Melanocyte of skin (primary cell): Measurements from ENCODE around the gene BARX1. TPM values are rescaled to one million over a fixed set of nuclear protein-coding genes. Genes with fewer than 3 reads are reported as not detected.

Source experiments
- total RNA-seq, 2 donors: library from RNA; depleted of rRNA; stranded (reverse); fragments of >200 nt; gene quantifications; 2 replicates each; pipeline ENCODE4 v1.2.3, GENCODE V29; 2012

The BARX1 gene, protein sequence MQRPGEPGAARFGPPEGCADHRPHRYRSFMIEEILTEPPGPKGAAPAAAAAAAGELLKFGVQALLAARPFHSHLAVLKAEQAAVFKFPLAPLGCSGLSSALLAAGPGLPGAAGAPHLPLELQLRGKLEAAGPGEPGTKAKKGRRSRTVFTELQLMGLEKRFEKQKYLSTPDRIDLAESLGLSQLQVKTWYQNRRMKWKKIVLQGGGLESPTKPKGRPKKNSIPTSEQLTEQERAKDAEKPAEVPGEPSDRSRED
- not detected for total RNA-seq

DNA sequence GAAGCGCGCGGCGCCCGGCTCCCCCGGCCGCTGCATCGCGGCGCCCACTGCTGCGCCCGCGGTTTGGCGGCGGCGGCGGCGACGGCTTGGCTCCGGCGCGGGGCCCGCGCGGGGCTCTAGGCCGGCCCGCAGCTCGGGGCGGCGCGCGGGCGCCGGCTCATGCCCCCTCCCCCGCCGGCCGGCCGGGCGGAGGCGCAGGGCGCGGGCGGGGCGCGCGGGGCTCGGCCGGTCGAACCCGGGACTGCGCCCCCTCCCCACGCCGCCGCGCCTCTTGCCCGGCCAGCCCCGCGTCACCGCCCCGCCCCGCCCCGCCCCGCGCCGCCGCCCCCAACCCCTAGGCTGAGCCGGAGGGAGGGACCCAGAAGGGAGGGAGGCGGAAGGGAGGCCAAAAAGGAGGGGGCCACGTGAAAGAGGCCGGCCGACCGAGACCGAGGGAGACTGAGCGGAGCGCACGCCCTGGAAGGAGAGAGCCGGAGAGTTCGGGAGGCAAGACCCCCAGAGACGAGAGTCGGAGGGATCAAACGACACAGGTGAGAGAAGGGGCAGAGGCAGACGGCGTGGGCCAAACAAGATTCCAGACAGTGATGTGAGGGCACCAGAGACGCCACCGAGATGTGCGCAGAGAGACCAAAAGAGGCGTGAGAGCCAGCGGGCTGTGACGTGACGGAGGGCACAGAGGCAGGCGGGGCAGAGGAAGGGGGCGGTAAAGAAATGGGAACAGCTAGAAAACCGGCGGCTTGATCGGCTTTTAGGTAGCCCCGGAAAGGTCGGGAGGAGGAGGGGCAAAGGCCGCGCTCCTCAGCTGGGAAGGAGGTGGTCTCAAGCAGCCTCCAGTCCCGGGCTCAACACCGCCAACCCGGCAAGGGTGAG is at the start of gene BARX1:
BARX1 (minus strand) TSS at position 245 of the 870 bp plus-strand sequence; CDS start at position 36, 209 bp downstream.

Other genes with a start within 250 kb of the BARX1 start
- 10 to 100 TPM; 16.9 to 17.3 TPM for gene PTPDC1, start 129.1 kb upstream of the BARX1 start, total RNA-seq